D341Med (cell line): ENCODE data around the gene AKT2.

Experiments used
- DNase-seq: peaks from one replicate; pipeline ENCODE4 v3.0.0; 2012; ENCODE audit warnings: low spot score

Gene AKT2

DNA sequence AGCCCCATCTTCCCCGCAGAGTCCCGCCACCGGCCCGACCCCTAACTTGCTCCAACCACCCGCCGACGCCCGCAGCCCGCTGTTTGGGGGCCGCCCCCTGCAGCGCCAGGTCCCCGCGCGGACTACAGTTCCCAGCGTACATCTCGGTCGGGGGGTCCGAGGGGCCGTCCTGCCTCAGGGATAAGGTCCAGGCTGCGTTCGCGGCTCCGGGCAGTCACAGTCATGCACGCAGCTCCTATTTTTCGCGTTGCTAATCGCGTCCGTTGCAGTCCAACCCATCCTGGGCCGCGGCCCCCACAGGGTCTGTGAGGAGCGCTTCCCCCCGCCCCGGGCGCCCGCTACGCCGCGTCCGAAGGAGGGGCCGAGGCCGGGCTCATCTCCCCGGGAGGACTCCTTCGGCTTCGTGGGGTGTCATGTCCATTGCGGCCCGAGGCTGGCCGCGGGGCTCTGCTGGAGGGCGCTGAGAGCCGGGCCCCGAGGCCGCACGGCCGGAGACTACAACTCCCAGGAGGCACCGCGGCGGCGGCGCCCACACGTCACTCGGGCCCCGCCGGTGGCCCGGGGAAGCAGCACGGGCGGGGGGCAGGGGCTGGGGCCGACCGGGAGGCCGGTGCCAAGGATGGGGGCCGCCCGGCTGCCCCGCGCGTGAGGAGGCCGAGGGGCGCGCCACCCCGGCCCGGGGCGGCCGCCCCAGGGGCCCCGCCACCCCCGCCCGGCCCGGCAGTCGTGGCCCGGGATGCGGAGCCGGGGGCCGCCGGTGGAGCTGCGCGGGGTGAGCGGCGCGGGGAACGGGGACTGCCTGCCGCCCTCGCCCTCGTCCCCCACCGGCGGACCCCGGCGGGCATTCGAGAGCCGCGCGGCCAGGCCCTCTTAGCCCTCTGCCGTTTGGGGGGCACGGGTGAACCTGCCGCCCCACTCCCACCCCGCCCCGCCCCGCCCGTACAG lies 94.0 kb downstream of the AKT2 start, which contains the start of gene MAP3K10:
Gene MAP3K10 (plus strand): TSS at position 536 of the 945 bp plus-strand sequence. CDS start 606 bp downstream, outside the sequence.
- DNase-seq: peak; percentile 96

DNA sequence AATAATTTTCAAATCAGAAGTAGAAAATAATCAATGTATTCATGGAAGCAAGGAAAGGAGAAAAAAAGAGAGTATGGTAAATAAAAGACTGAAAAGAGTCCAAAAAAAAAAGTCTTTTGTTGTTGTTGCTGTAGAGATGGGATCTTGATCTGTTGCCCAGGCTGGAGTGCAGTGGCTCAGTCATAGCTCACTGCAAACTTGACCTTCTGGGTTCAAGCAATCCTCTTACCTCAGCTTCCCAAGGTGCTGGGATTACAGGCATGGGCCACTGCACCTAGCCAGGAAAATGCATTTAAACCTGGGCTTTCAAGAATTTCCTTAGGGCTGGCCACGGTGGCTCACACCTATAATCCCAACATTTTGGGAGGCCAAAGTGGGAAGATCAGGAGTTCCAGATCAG lies 100.9 kb downstream of the AKT2 start:
- DNase-seq: no peak
